Measurements from ENCODE around the gene HCFC1. TPM values are rescaled to one million over a fixed set of nuclear protein-coding genes. Genes with fewer than 3 reads are reported as not detected.
A peak's percentile ranks its signal among the peaks of the same experiment; 100 is the strongest.

The HCFC1 gene
- total RNA-seq, 1 donor from 2014 or later: 99.9 TPM

GRCh38 chrX:154008521-154008920, 36.9 kb upstream of the HCFC1 start:
- TF ChIP-seq CTCF (IDR thresholded peaks at IDR 0.05; ENCODE audit: unreplicated experiment): no peak
- Mint-ChIP-seq H3K9me3 (peaks cover 15% of the 10 kb centered on the region), H3K27ac (no peak overlapping the region), H3K27me3 (ENCODE audit: low read depth) (no peaks in the 10 kb centered on the region), H3K36me3 (peaks cover 16% of the 10 kb centered on the region), H3K4me3 (no peak overlapping the region), H3K4me1 (no peaks in the 10 kb centered on the region)
- DNase-seq (ENCODE audit: low spot score in 2 of 2, unreplicated experiment in 2 of 2): no peak

DNA sequence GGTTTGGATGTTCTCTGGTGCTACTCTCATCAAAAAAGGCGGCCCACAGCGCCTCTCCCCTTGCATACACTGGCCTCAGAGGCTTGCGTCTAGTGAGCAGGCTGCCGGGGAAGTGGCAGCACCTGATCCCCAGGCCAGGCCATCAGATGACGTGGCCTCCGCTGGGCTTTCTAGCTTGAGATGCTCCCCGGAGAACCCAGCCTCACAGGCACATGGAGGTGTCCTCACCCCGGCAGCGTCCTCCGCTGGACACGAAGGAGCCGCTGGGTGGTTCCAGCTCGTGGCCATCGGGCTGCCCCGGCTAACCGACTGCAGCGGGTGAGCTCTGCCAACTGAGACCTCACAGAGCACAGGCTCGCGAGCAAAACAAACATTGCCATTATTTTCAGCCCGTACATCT, 35.3 kb upstream of the HCFC1 start:
- TF ChIP-seq CTCF (IDR thresholded peaks at IDR 0.05; ENCODE audit: unreplicated experiment): no peak
- DNase-seq (ENCODE audit: low spot score in 2 of 2, unreplicated experiment in 2 of 2): no peak
- Mint-ChIP-seq H3K4me3 (no peak overlapping the region), H3K27ac (no peak overlapping the region), H3K27me3 (ENCODE audit: low read depth) (no peaks in the 10 kb centered on the region), H3K36me3 (peaks cover 16% of the 10 kb centered on the region), H3K4me1 (peaks cover 5% of the 10 kb centered on the region), H3K9me3 (peaks cover 19% of the 10 kb centered on the region)

- no peak overlapping the region for H3K4me3 Mint-ChIP-seq
- DNase-seq (ENCODE audit: low spot score in 2 of 2, unreplicated experiment in 2 of 2): no peak
- H3K9me3 Mint-ChIP-seq: peaks cover 23% of the 10 kb centered on the region
- peaks cover 14% of the 10 kb centered on the region for H3K4me1 Mint-ChIP-seq
- H3K27me3 Mint-ChIP-seq (ENCODE audit: low read depth): no peaks in the 10 kb centered on the region
- no peak for TF ChIP-seq CTCF (IDR thresholded peaks at IDR 0.05; ENCODE audit: unreplicated experiment)
- H3K36me3 Mint-ChIP-seq: peaks cover 19% of the 10 kb centered on the region
- H3K27ac Mint-ChIP-seq: peak overlapping the region; percentile 45
Observed at GRCh38 chrX:154004315-154004714, 32.7 kb upstream of the HCFC1 start.

DNA sequence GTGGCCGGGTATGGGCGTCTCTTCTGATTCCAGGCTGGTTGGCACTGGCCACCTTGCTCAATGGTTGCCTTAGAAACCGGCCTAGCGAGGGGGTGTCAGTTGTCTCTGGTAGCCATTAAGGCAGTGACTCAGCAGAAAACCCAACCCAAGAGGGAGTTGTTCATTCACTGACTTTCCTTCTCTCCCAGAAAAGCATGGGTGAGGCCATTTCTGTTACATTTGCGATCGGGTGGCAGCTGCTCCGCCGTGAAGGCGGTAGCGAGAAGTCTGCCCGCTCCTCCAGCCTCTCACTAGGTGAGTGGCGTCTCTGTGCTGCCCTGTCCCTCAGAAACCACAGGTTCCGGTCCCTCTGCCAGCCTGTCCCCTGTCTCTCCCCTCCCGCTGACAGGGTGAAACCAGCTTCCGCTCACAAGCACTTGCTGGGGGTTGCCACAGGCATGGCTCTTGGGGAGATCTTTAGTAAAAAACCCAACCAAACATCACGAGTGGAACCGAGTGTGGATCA, 30.6 kb upstream of the HCFC1 start:
- Mint-ChIP-seq H3K4me3 (no peak overlapping the region), H3K4me1 (peaks cover 16% of the 10 kb centered on the region), H3K9me3 (peaks cover 20% of the 10 kb centered on the region), H3K36me3 (peaks cover 9% of the 10 kb centered on the region), H3K27ac (peak overlapping the region; percentile 91), H3K27me3 (ENCODE audit: low read depth) (no peaks in the 10 kb centered on the region)
- no peak for DNase-seq (ENCODE audit: low spot score in 2 of 2, unreplicated experiment in 2 of 2)
- no peak for TF ChIP-seq CTCF (IDR thresholded peaks at IDR 0.05; ENCODE audit: unreplicated experiment)

GRCh38 chrX:154000051-154000450, 28.4 kb upstream of the HCFC1 start:
- H3K27ac Mint-ChIP-seq: peak overlapping the region; percentile 77
- no peak for TF ChIP-seq CTCF (IDR thresholded peaks at IDR 0.05; ENCODE audit: unreplicated experiment)
- H3K4me1 Mint-ChIP-seq: peaks cover 16% of the 10 kb centered on the region

More at GRCh38 chrX:154000051-154000450, 28.4 kb upstream of the HCFC1 start:
- no peak for DNase-seq (ENCODE audit: low spot score in 2 of 2, unreplicated experiment in 2 of 2)
- Mint-ChIP-seq H3K36me3 (peaks cover 3% of the 10 kb centered on the region), H3K9me3 (peaks cover 18% of the 10 kb centered on the region), H3K4me3 (no peak overlapping the region), H3K27me3 (ENCODE audit: low read depth) (no peaks in the 10 kb centered on the region)
